GM23338 (cell line): Measurements from ENCODE around the gene PITPNC1.

ENCODE experiments used
- CTCF ChIP-seq, 2 experiments: fragments of 200-600 bp in 1 of 2; sonication (generic) in 1 of 2; conservative IDR thresholded peaks; 2 replicates each; pipeline versions ENCODE4 v1.5.1 to v1.6.1; 2016 to 2017; ENCODE audit warnings: antibody characterized with exemption in 2 of 2, low read depth in 2 of 2, mild to moderate bottlenecking in 2 of 2, moderate library complexity in 1 of 2
- NANOG ChIP-seq: IDR thresholded peaks from 2 replicates; pipeline ENCODE4 v1.6.1; 2016; ENCODE audit warnings: antibody characterized with exemption, borderline replicate concordance
- POLR2AphosphoS5 ChIP-seq: IDR thresholded peaks from 2 replicates; pipeline ENCODE4 v1.6.1; 2016; ENCODE audit warnings: antibody characterized with exemption, low read depth

- TF ChIP-seq POLR2AphosphoS5 (no peak), CTCF (conservative IDR thresholded peaks at IDR 0.05; ENCODE audit: low read depth in 2 of 2) (no peak), NANOG (no peak)
Observed at GRCh38 chr17:67657596-67657995, 280.5 kb downstream of the PITPNC1 start.
